ENCODE results near the gene SELENOO. TPM values are rescaled to one million over a fixed set of nuclear protein-coding genes. Genes with fewer than 3 reads are reported as not detected.
A peak's percentile ranks its signal among the peaks of the same experiment; 100 is the strongest.

SELENOO gene
- total and polyA plus RNA-seq, 3 donors from 2014 or later, result 20.8 to 66.8 (median 57.9) TPM

- Histone ChIP-seq H3K27ac (no peak overlapping the region), H3K4me1 (no peaks in the 10 kb centered on the region), H3K36me3 (ENCODE audit: low read depth, missing control alignments) (no peaks in the 10 kb centered on the region), H3K4me3 (no peak overlapping the region), H3K9me3 (no peaks in the 10 kb centered on the region), H3K27me3 (no peaks in the 10 kb centered on the region)
- DNase-seq, result no peak
- intact Hi-C loops (cut with DNase I; ENCODE audit: low total_unique reads), result no loop called here
- TF ChIP-seq CTCF (IDR thresholded peaks at IDR 0.05) (no peak), POLR2A (IDR thresholded peaks at IDR 0.05) (no peak)
- 70 to 73% methylated on average over 16 to 25 of the region's 27 CpGs for WGBS, 2 donors
Observed at GRCh38 chr22:50175921-50176849, 24.6 kb upstream of the SELENOO start.

GRCh38 chr22:50176850-50177536 lies 23.8 kb upstream of the SELENOO start:
- Histone ChIP-seq H3K4me1 (no peaks in the 10 kb centered on the region), H3K36me3 (ENCODE audit: low read depth, missing control alignments) (no peaks in the 10 kb centered on the region), H3K27me3 (no peaks in the 10 kb centered on the region), H3K27ac (no peak overlapping the region), H3K4me3 (peak overlapping the region in 1 of 2 donors; percentile 38), H3K9me3 (no peaks in the 10 kb centered on the region)
- intact Hi-C loops (cut with DNase I; ENCODE audit: low total_unique reads), result no loop called here
- WGBS, 2 donors, result 79 to 91% methylated on average over 58 to 76 of the region's 76 CpGs
- TF ChIP-seq CTCF (IDR thresholded peaks at IDR 0.05) (no peak), POLR2A (IDR thresholded peaks at IDR 0.05) (no peak)
- DNase-seq, result no peak

GRCh38 chr22:50177537-50178470 lies 23.0 kb upstream of the SELENOO start:
- no peak for TF ChIP-seq CTCF (IDR thresholded peaks at IDR 0.05)
- no peak for TF ChIP-seq POLR2A (IDR thresholded peaks at IDR 0.05)
- Histone ChIP-seq H3K4me3 (peak overlapping the region in 1 of 2 donors; percentile 38), H3K4me1 (no peaks in the 10 kb centered on the region), H3K27me3 (no peaks in the 10 kb centered on the region), H3K36me3 (ENCODE audit: low read depth, missing control alignments) (no peaks in the 10 kb centered on the region), H3K9me3 (no peaks in the 10 kb centered on the region), H3K27ac (no peak overlapping the region)
- intact Hi-C loops (cut with DNase I; ENCODE audit: low total_unique reads), result no loop called here
- 67 to 70% methylated on average over 41 to 87 of the region's 98 CpGs for WGBS, 2 donors
- DNase-seq, result no peak

- intact Hi-C loops (cut with DNase I; ENCODE audit: low total_unique reads), result no loop called here
- no peak for DNase-seq
- 10 to 41% methylated on average over 2 to 22 of the region's 22 CpGs for WGBS, 2 donors
- Histone ChIP-seq H3K36me3 (ENCODE audit: low read depth, missing control alignments) (no peaks in the 10 kb centered on the region), H3K4me3 (peak overlapping the region in 1 of 2 donors; percentile 38), H3K9me3 (no peaks in the 10 kb centered on the region), H3K27me3 (no peaks in the 10 kb centered on the region), H3K27ac (no peak overlapping the region), H3K4me1 (no peaks in the 10 kb centered on the region)
- TF ChIP-seq POLR2A (IDR thresholded peaks at IDR 0.05) (no peak), CTCF (IDR thresholded peaks at IDR 0.05) (no peak)
Observed at GRCh38 chr22:50178471-50178864, 22.3 kb upstream of the SELENOO start.
